HL-60 (cell line): ENCODE data around the gene C17orf113.

Source experiments
- DNase-seq, 2 experiments: peaks; one replicate each; pipeline ENCODE4 v3.0.0-alpha.2; 2010 to 2020; ENCODE audit warnings: low read depth in 1 of 2, low spot score in 1 of 2
- H3K27ac ChIP-seq: fragments of 250-450 bp; sonication (Bioruptor Pico); replicated peaks from 2 replicates; pipeline ENCODE4 v1.5.1; 2020; ENCODE audit warnings: mild to moderate bottlenecking, moderate library complexity
- H3K27me3 ChIP-seq: fragments of 250-450 bp; sonication (Bioruptor Pico); 2 replicates; pipeline ENCODE4 v1.5.1; 2021; ENCODE audit warnings: mild to moderate bottlenecking, moderate library complexity; ENCODE audit not compliant: insufficient read depth, poor library complexity, severe bottlenecking
- H3K4me3 ChIP-seq: replicated peaks from 2 replicates; pipeline ENCODE4 v1.5.1; 2011; ENCODE audit warnings: mild to moderate bottlenecking, control low read depth, low read length; ENCODE audit not compliant: insufficient read depth
- GABPA ChIP-seq: IDR thresholded peaks from 2 replicates; pipeline ENCODE4 v1.6.1; 2012; ENCODE audit warnings: low read depth
- POLR2AphosphoS5 ChIP-seq: IDR thresholded peaks from 2 replicates; pipeline ENCODE4 v1.6.1; 2012; ENCODE audit warnings: low read depth
- REST ChIP-seq: IDR thresholded peaks from 2 replicates; pipeline ENCODE4 v1.6.1; 2012; ENCODE audit warnings: low read depth; ENCODE audit not compliant: insufficient replicate concordance
- SPI1 ChIP-seq: IDR thresholded peaks from 2 replicates; pipeline ENCODE4 v1.6.1; 2012; ENCODE audit warnings: low read depth, mild to moderate bottlenecking, borderline replicate concordance
- TF ChIP-seq, protein P1 (sequence below): IDR thresholded peaks from one replicate; pipeline ENCODE4 v1.5.1; 2011; ENCODE audit warnings: low read length, control low read depth, inconsistent platforms; ENCODE audit not compliant: insufficient read depth

Gene C17orf113

GRCh38 chr17:42087042-42087701 is 36.8 kb upstream of the C17orf113 start:
- no peak for TF ChIP-seq REST
- TF ChIP-seq SPI1 = no peak
- no peak for TF ChIP-seq POLR2AphosphoS5
- TF ChIP-seq, protein P1, sequence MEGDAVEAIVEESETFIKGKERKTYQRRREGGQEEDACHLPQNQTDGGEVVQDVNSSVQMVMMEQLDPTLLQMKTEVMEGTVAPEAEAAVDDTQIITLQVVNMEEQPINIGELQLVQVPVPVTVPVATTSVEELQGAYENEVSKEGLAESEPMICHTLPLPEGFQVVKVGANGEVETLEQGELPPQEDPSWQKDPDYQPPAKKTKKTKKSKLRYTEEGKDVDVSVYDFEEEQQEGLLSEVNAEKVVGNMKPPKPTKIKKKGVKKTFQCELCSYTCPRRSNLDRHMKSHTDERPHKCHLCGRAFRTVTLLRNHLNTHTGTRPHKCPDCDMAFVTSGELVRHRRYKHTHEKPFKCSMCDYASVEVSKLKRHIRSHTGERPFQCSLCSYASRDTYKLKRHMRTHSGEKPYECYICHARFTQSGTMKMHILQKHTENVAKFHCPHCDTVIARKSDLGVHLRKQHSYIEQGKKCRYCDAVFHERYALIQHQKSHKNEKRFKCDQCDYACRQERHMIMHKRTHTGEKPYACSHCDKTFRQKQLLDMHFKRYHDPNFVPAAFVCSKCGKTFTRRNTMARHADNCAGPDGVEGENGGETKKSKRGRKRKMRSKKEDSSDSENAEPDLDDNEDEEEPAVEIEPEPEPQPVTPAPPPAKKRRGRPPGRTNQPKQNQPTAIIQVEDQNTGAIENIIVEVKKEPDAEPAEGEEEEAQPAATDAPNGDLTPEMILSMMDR = no peak
- TF ChIP-seq GABPA = no peak
- H3K4me3 ChIP-seq = no peak overlapping the region
- DNase-seq = no peak

DNA sequence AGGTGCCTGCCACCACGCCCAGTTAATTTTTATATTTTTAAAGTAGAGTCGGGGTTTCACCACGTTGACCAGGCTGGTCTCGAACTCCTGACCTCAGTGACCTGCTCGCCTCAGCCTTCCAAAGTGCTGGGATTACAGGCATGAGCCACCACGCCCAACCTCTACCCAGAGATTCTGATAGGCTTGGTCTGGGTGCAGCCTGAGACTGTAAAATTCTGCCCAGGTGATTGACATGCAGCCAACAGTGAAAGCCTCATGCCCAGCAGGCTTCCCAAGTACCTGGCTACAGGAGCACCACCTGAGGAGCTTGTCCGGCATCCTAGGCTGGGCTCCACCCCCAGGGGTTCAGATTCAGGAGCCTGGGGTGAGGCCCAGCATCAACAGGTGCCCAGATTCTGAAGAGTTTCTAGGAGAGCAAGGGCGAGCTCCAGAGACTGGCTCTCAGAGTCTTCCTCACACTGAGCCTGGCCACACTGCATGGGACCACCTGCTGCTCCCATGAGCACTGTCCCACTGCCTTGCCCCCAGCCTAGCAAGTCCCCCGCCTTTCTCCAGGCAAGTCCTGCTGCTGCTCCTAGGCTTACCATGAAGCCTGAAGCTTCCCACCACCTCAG is 31.2 kb upstream of the C17orf113 start:
- DNase-seq = no peak
- no peak overlapping the region for H3K4me3 ChIP-seq
- H3K27ac ChIP-seq = no peak overlapping the region
- H3K27me3 ChIP-seq = no peaks in the 10 kb centered on the region
- no peak for TF ChIP-seq REST

More at GRCh38 chr17:42087042-42087701, 36.8 kb upstream of the C17orf113 start:
- Histone ChIP-seq H3K27ac (no peak overlapping the region), H3K27me3 (no peaks in the 10 kb centered on the region)

DNA sequence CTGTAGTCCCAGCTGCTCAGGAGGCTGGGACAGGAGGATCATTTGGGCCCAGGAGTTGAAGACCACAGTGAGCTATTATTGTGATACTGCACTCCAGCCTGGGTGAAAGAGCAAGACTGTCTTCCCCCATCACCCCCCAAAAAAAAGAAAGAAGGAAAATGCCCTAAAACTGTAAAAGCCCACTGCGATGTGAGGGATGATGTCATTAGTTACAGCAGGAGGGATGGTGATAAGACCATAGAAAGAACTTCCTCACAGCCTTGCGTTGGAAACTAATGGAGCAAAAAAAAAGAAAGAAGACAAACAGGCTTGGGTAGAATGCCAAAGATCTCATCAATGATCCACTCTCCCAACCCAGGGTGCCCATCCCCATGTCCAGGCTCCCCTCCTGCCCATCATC is 29.1 kb upstream of the C17orf113 start:
- H3K4me3 ChIP-seq = no peak overlapping the region
- no peaks in the 10 kb centered on the region for H3K27me3 ChIP-seq
- H3K27ac ChIP-seq = no peak overlapping the region
- no peak for DNase-seq
- TF ChIP-seq, protein P1 = no peak
- TF ChIP-seq SPI1 (no peak), GABPA (no peak), POLR2AphosphoS5 (no peak), REST (no peak)
